ENCODE measurements around the gene RND3. TPM values are rescaled to one million over a fixed set of nuclear protein-coding genes. Genes with fewer than 3 reads are reported as not detected.

Gene RND3
- 10 to 100 TPM in 3 of 4 donors, 1 to 10 TPM in 1; 2.1 to 14.9 (median 12.3) TPM for total RNA-seq

GRCh38 chr2:150487537-150488429 is at the start of gene RND3:
RND3 (minus strand) TSS chr2:150487667; CDS start chr2:150487417, 250 bp downstream.
- no peaks in the 10 kb centered on the region for H3K27me3 ChIP-seq
- DNase-seq (peak; percentile 92 to 93), ATAC-seq (peak; percentile 89 to 91)
- H3K27ac ChIP-seq, result peak within 1 kb of the TSS; percentile 74 to 82 (median 80)
- no peaks in the 10 kb centered on the region for H3K9me3 ChIP-seq
- H3K36me3 ChIP-seq, result no peaks in the 10 kb centered on the region
- H3K4me1 ChIP-seq, result peaks cover 12 to 14% of the 10 kb centered on the region in 2 donors
- H3K4me3 ChIP-seq, result peak within 1 kb of the TSS; percentile 58 to 74 (median 68)
- TF ChIP-seq CTCF (IDR thresholded peaks at IDR 0.05 in 4 of 5, conservative IDR thresholded peaks at IDR 0.05 in 1 of 5) (peak; percentile 47 to 82 (median 74)), POLR2A (IDR thresholded peaks at IDR 0.05) (peak; percentile 80 to 82)
- intact Hi-C loops (cut with DNase I; ENCODE audit: low total_unique reads), result loop anchor here (1.0 to 10.0 kb wide), 4 partner anchors 688 to 900 kb away; partner anchors contain the start of gene MMADHC
- in situ Hi-C loops (cut with MboI; ENCODE audit: low sequenced_read_pairs in 4 of 4), result loop anchor here in 2 of 4 donors (10.0 to 25.0 kb wide), 2 partner anchors 675 to 893 kb away; no protein-coding TSS in a partner anchor

- Histone ChIP-seq H3K4me3 (no peak overlapping the region), H3K27ac (no peak overlapping the region), H3K36me3 (no peaks in the 10 kb centered on the region), H3K27me3 (no peaks in the 10 kb centered on the region), H3K9me3 (no peaks in the 10 kb centered on the region), H3K4me1 (no peaks in the 10 kb centered on the region)
- ATAC-seq (no peak), DNase-seq (no peak)
- in situ Hi-C loops (cut with MboI; ENCODE audit: low sequenced_read_pairs in 4 of 4) (no loop called here), intact Hi-C loops (cut with DNase I; ENCODE audit: low total_unique reads) (no loop called here)
- TF ChIP-seq CTCF (IDR thresholded peaks at IDR 0.05 in 4 of 5, conservative IDR thresholded peaks at IDR 0.05 in 1 of 5), result no peak
- TF ChIP-seq POLR2A (IDR thresholded peaks at IDR 0.05), result no peak
Observed at GRCh38 chr2:150535176-150535575, 47.7 kb upstream of the RND3 start.

- TF ChIP-seq CTCF (IDR thresholded peaks at IDR 0.05 in 4 of 5, conservative IDR thresholded peaks at IDR 0.05 in 1 of 5), result no peak
- TF ChIP-seq POLR2A (IDR thresholded peaks at IDR 0.05), result no peak
- DNase-seq (no peak), ATAC-seq (no peak)
- H3K4me3 ChIP-seq, result no peak overlapping the region
- no peaks in the 10 kb centered on the region for H3K36me3 ChIP-seq
- no peaks in the 10 kb centered on the region for H3K4me1 ChIP-seq
- in situ Hi-C loops (cut with MboI; ENCODE audit: low sequenced_read_pairs in 4 of 4), result no loop called here
- H3K9me3 ChIP-seq, result no peaks in the 10 kb centered on the region
- H3K27me3 ChIP-seq, result no peaks in the 10 kb centered on the region
- intact Hi-C loops (cut with DNase I; ENCODE audit: low total_unique reads), result no loop called here
- no peak overlapping the region for H3K27ac ChIP-seq
Observed at GRCh38 chr2:150532879-150533278, 45.4 kb upstream of the RND3 start.

- in situ Hi-C loops (cut with MboI; ENCODE audit: low sequenced_read_pairs in 4 of 4), result no loop called here
Observed at GRCh38 chr2:150532020-150532419, 44.6 kb upstream of the RND3 start.

More at GRCh38 chr2:150532020-150532419, 44.6 kb upstream of the RND3 start:
- DNase-seq, result no peak
- no peak for ATAC-seq
- Histone ChIP-seq H3K4me3 (no peak overlapping the region), H3K27me3 (no peaks in the 10 kb centered on the region), H3K27ac (no peak overlapping the region), H3K36me3 (no peaks in the 10 kb centered on the region), H3K4me1 (no peaks in the 10 kb centered on the region), H3K9me3 (no peaks in the 10 kb centered on the region)
- TF ChIP-seq CTCF (IDR thresholded peaks at IDR 0.05 in 4 of 5, conservative IDR thresholded peaks at IDR 0.05 in 1 of 5) (no peak), POLR2A (IDR thresholded peaks at IDR 0.05) (no peak)
- intact Hi-C loops (cut with DNase I; ENCODE audit: low total_unique reads), result no loop called here

Data from gastrocnemius medialis (tissue), 4 donors.